Measurements from ENCODE around the gene HSDL2. TPM values are rescaled to one million over a fixed set of nuclear protein-coding genes. Genes with fewer than 3 reads are reported as not detected.
"Not testable (repeated sequence)": the region's sequence is repeated elsewhere in the genome, so short reads cannot be mapped to it uniquely, and the experiment has no call there.

The HSDL2 gene
- total RNA-seq, 1 experiment from 2014 or later: 37.0 TPM

DNA sequence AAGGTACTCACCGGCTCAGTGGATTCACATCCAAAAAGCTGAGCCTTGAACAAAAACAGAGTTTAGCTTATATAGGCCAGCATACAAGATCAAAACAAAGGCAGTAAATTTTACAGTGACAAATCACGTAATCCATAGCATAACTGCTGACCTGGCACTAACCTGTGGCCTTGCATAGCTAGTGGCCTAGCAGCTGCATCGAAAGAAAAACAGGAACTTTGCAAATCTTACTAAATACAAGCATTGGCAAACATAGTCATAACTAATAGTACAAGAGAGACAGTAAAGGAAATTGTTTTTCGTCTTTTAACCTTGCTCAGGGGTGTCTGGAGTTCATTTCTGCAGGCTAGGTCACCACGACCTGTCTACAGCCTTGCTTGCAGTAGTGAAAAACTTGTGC, 4.8 kb downstream of the HSDL2 start:
- no peak overlapping the region for H3K27ac ChIP-seq (ENCODE audit: low read length)
- H2AFZ ChIP-seq (ENCODE audit: low read length): no peak overlapping the region
- H3K9me3 ChIP-seq (ENCODE audit: low read length): no peaks in the 10 kb centered on the region
- no peak for TF ChIP-seq EZH2phosphoT487 (IDR thresholded peaks at IDR 0.05; ENCODE audit: borderline replicate concordance, low read length)
- no peak for TF ChIP-seq EZH2 (IDR thresholded peaks at IDR 0.05; ENCODE audit: low read length, unreplicated experiment)
- TF ChIP-seq, protein P1, sequence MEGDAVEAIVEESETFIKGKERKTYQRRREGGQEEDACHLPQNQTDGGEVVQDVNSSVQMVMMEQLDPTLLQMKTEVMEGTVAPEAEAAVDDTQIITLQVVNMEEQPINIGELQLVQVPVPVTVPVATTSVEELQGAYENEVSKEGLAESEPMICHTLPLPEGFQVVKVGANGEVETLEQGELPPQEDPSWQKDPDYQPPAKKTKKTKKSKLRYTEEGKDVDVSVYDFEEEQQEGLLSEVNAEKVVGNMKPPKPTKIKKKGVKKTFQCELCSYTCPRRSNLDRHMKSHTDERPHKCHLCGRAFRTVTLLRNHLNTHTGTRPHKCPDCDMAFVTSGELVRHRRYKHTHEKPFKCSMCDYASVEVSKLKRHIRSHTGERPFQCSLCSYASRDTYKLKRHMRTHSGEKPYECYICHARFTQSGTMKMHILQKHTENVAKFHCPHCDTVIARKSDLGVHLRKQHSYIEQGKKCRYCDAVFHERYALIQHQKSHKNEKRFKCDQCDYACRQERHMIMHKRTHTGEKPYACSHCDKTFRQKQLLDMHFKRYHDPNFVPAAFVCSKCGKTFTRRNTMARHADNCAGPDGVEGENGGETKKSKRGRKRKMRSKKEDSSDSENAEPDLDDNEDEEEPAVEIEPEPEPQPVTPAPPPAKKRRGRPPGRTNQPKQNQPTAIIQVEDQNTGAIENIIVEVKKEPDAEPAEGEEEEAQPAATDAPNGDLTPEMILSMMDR (conservative IDR thresholded peaks at IDR 0.05; ENCODE audit: low read depth, low read length): no peak
- H3F3A ChIP-seq (ENCODE audit: low read length, unreplicated experiment): no peaks in the 10 kb centered on the region
- no TSS peak for BruUV-seq (replicated peaks)
- intact Hi-C loops (cut with micrococcal nuclease): loop anchor here (10.0 kb wide), 2 partner anchors 100 to 280 kb away; partner anchors contain the start of gene KIAA1958
- H3K4me1 ChIP-seq (ENCODE audit: insufficient read depth, low read length): peaks cover 10% of the 10 kb centered on the region; the same call in 1 of the 2 replicates
- H3K27me3 ChIP-seq (ENCODE audit: low read length): no peaks in the 10 kb centered on the region
- H3K36me3 ChIP-seq (ENCODE audit: low read depth, low read length): 0 out of 2 replicates have a peak, but pooled peaks cover 2% of the 10 kb centered on the region
- no peak overlapping the region for H3K4me2 ChIP-seq (ENCODE audit: low read length)
- no peaks in the 10 kb centered on the region for H3K9me2 ChIP-seq (replicated peaks; ENCODE audit: low read length)
- 0 out of 2 replicates have a peak, but pooled peaks cover 3% of the 10 kb centered on the region for H4K20me1 ChIP-seq (ENCODE audit: low read length)
- peaks cover 55% of the 10 kb centered on the region for H3K79me2 ChIP-seq (ENCODE audit: low read length)
- DNase-seq (no peak), ATAC-seq (no peak)
- CTCF ChIA-PET: no interaction called here
- POLR2A ChIA-PET (ENCODE audit: unreplicated experiment): no interaction called here
- no peak overlapping the region for H3K4me3 ChIP-seq (ENCODE audit: low read length)
- no peak overlapping the region for H3K9ac ChIP-seq (ENCODE audit: low read length)

DNA sequence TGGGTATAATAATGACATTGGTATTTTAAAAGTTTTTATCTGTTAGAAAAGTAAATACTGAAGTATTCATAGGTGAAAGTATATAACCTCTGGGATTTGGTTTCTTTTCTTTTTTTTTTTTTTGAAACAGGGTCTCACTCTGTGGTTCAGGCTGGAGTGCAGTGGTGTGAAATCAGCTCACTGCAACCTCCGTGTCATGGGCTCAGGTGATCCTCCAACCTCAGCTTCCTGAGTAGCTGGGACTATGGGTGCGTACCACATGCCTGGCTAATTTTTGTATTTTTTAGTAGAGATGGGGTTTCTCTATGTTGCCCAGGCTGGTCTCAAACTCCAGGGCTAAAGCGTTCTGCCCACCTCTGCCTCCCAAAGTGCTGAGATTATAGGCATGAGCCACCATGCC, 7.2 kb downstream of the HSDL2 start:
- no peak for TF ChIP-seq EZH2 (IDR thresholded peaks at IDR 0.05; ENCODE audit: low read length, unreplicated experiment)
- TF ChIP-seq, protein P1 (conservative IDR thresholded peaks at IDR 0.05; ENCODE audit: low read depth, low read length): no peak
- no peak for TF ChIP-seq EZH2phosphoT487 (IDR thresholded peaks at IDR 0.05; ENCODE audit: borderline replicate concordance, low read length)
- Histone ChIP-seq H3K9ac (ENCODE audit: low read length) (no peak overlapping the region), H3F3A (ENCODE audit: low read length, unreplicated experiment) (no peaks in the 10 kb centered on the region), H3K9me3 (ENCODE audit: low read length) (no peaks in the 10 kb centered on the region), H3K36me3 (ENCODE audit: low read depth, low read length) (0 out of 2 replicates have a peak, but pooled peaks cover 2% of the 10 kb centered on the region), H3K27ac (ENCODE audit: low read length) (no peak overlapping the region), H4K20me1 (ENCODE audit: low read length) (0 out of 2 replicates have a peak, but pooled peaks cover 3% of the 10 kb centered on the region), H3K9me2 (replicated peaks; ENCODE audit: low read length) (no peaks in the 10 kb centered on the region), H3K79me2 (ENCODE audit: low read length) (peaks cover 33% of the 10 kb centered on the region), H3K4me3 (ENCODE audit: low read length) (no peak overlapping the region), H2AFZ (ENCODE audit: low read length) (no peak overlapping the region), H3K4me1 (ENCODE audit: insufficient read depth, low read length) (no peaks in the 10 kb centered on the region), H3K27me3 (ENCODE audit: low read length) (no peaks in the 10 kb centered on the region), H3K4me2 (ENCODE audit: low read length) (no peak overlapping the region)
- ChIA-PET POLR2A (ENCODE audit: unreplicated experiment) (no interaction called here), CTCF (no interaction called here)
- DNase-seq (no peak), ATAC-seq (no peak)
- intact Hi-C loops (cut with micrococcal nuclease): loop anchor here (10.0 kb wide), 2 partner anchors 98 to 278 kb away; partner anchors contain the start of gene KIAA1958
- no TSS peak for BruUV-seq (replicated peaks)

DNA sequence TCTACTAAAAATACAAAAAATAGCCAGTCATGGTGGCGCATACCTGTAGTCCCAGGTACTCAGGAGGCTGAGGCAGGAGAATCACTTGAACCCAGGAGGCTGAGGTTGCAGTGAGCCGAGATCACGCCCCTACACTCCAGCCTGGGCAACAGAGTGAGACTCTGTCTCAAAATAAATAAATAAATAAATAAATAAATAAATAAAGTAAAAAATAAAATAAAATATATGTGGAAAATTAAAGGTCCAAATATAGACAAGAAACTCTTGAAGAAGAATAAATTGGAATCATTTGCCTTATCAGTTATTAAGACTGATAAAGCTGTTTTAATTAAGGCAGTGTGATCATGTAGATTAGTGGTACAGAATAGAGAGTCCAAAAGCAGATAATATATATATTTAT, 10.0 kb downstream of the HSDL2 start:
- H3K4me1 ChIP-seq (ENCODE audit: insufficient read depth, low read length); H3K4me3 ChIP-seq (ENCODE audit: low read length); H3K9me2 ChIP-seq (replicated peaks; ENCODE audit: low read length); H3K9ac ChIP-seq (ENCODE audit: low read length); H3K36me3 ChIP-seq (ENCODE audit: low read depth, low read length); H4K20me1 ChIP-seq (ENCODE audit: low read length); H3K79me2 ChIP-seq (ENCODE audit: low read length); H2AFZ ChIP-seq (ENCODE audit: low read length); POLR2A ChIA-PET (ENCODE audit: unreplicated experiment); DNase-seq; ATAC-seq; H3K27ac ChIP-seq (ENCODE audit: low read length); BruUV-seq (replicated peaks); H3K9me3 ChIP-seq (ENCODE audit: low read length); H3F3A ChIP-seq (ENCODE audit: low read length, unreplicated experiment); CTCF ChIA-PET; H3K4me2 ChIP-seq (ENCODE audit: low read length); H3K27me3 ChIP-seq (ENCODE audit: low read length): not testable (repeated sequence)
- intact Hi-C loops (cut with micrococcal nuclease): loop anchor here (10.0 kb wide), 2 partner anchors 95 to 275 kb away; partner anchors contain the start of gene KIAA1958

DNA sequence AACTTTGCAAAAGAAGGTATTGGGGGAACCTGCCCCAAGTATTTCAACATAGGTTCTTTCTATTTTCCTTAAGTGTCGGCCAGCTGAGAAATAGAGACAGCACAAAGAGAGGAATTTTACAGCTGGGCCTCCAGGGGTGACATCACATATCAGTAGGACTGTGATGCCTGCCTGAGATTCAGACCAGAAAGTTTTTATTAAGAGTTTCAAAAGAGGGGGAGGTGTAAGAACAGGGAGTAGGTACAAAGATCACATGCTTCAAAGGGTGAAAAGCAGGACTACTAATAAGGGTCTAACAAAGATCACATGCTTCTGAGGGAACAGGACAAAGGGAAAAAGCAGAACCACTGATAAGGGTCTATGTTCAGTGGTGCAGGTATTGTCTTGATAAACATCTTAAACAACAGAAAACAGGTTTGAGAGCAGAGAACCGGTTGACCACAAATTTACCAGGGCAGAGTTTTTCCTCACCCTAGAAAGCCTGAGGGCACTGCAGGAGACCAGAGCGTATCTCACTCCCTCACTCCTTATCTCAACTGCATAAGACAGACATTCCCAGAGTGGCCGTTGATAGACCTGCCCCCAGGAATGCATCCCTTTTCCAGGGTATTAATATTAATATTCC, 12.1 kb downstream of the HSDL2 start:
- H3K36me3 ChIP-seq (ENCODE audit: low read depth, low read length); intact Hi-C loops (cut with micrococcal nuclease); H3K9me2 ChIP-seq (replicated peaks; ENCODE audit: low read length); H4K20me1 ChIP-seq (ENCODE audit: low read length); CTCF ChIA-PET; H3K79me2 ChIP-seq (ENCODE audit: low read length); H3F3A ChIP-seq (ENCODE audit: low read length, unreplicated experiment); H3K4me2 ChIP-seq (ENCODE audit: low read length); H3K9me3 ChIP-seq (ENCODE audit: low read length); H3K4me1 ChIP-seq (ENCODE audit: insufficient read depth, low read length); DNase-seq; POLR2A ChIA-PET (ENCODE audit: unreplicated experiment); H3K27ac ChIP-seq (ENCODE audit: low read length); H2AFZ ChIP-seq (ENCODE audit: low read length); H3K27me3 ChIP-seq (ENCODE audit: low read length); H3K4me3 ChIP-seq (ENCODE audit: low read length); BruUV-seq (replicated peaks); ATAC-seq; H3K9ac ChIP-seq (ENCODE audit: low read length): not testable (repeated sequence)

DNA sequence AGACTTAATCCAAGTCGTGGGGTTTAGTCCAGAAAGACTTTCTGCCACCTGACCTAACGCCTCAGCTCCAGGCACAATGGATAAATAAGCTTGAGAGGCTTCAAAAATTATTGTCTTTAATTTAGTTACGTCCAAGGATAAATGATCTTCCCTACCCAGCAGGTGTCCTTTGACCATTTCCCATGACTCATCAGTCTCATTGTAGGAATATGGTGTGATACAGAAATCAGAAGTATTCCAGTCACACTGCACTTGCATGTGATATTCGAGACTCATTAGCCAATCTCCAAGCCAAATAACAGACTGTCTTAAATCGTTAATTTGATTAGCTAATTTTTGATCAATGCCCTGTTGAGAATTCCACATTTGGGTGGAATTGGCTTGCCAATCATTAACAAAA, 13.2 kb downstream of the HSDL2 start:
- not testable (repeated sequence) for H2AFZ ChIP-seq (ENCODE audit: low read length)

More for the DNA sequence above, 13.2 kb downstream of the HSDL2 start:
- CTCF ChIA-PET; H3K27me3 ChIP-seq (ENCODE audit: low read length); H3K36me3 ChIP-seq (ENCODE audit: low read depth, low read length); H3K4me2 ChIP-seq (ENCODE audit: low read length); H3K79me2 ChIP-seq (ENCODE audit: low read length); BruUV-seq (replicated peaks); H4K20me1 ChIP-seq (ENCODE audit: low read length); ATAC-seq; intact Hi-C loops (cut with micrococcal nuclease); DNase-seq; H3K4me1 ChIP-seq (ENCODE audit: insufficient read depth, low read length); POLR2A ChIA-PET (ENCODE audit: unreplicated experiment); H3K9me2 ChIP-seq (replicated peaks; ENCODE audit: low read length); H3K9ac ChIP-seq (ENCODE audit: low read length); H3K9me3 ChIP-seq (ENCODE audit: low read length); H3F3A ChIP-seq (ENCODE audit: low read length, unreplicated experiment); H3K4me3 ChIP-seq (ENCODE audit: low read length); H3K27ac ChIP-seq (ENCODE audit: low read length): not testable (repeated sequence)

All from PC-3 (cell line).